ENCODE results near the gene ZMYND8.

DNA sequence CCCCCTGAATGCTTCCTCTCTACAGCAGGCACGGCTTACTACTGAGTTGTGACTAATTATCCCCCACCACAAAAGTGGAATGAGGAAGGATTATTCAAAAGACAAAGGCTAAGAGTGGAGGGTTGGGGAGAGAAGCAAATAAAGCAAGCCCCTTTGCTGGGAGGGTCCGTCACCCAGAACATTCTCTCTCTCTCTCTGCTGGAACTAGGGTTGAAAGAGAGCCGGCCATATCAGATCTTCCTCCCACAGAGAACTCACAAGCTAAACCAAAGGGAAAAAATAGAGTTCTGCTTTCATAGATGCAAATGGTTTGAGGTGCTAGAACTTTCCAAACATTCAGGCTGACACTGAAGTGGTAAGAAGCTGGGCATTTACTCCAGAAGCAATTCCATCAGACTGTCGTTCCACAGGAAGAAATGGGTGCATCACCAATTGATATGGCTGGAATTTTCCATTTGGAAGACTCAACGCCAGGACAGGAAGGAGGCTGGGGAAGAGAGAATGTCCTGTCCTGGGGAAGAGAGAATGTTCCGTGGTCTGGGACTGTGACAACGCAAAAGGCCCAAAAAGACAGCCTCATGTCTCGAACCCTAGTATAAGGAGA, 7.9 kb downstream of the ZMYND8 start:
- no peak for TF ChIP-seq EZH2 (IDR thresholded peaks at IDR 0.05; ENCODE audit: borderline replicate concordance, low read length)
- TF ChIP-seq, protein P1, sequence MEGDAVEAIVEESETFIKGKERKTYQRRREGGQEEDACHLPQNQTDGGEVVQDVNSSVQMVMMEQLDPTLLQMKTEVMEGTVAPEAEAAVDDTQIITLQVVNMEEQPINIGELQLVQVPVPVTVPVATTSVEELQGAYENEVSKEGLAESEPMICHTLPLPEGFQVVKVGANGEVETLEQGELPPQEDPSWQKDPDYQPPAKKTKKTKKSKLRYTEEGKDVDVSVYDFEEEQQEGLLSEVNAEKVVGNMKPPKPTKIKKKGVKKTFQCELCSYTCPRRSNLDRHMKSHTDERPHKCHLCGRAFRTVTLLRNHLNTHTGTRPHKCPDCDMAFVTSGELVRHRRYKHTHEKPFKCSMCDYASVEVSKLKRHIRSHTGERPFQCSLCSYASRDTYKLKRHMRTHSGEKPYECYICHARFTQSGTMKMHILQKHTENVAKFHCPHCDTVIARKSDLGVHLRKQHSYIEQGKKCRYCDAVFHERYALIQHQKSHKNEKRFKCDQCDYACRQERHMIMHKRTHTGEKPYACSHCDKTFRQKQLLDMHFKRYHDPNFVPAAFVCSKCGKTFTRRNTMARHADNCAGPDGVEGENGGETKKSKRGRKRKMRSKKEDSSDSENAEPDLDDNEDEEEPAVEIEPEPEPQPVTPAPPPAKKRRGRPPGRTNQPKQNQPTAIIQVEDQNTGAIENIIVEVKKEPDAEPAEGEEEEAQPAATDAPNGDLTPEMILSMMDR (IDR thresholded peaks at IDR 0.05; ENCODE audit: low read length), result no peak

Measured in OCI-LY1 (cell line).